Mesendoderm (in vitro differentiated cells): Measurements from ENCODE around the gene DGKB.

Source experiments
- DNase-seq: peaks from one replicate; pipeline ENCODE4 v3.0.0; 2013
- H2AK5ac ChIP-seq: 2 replicates; pipeline ENCODE4 v1.6.1; 2013; ENCODE audit warnings: low read length, inconsistent platforms
- H2BK120ac ChIP-seq: 2 replicates; pipeline ENCODE4 v1.6.1; 2013; ENCODE audit warnings: low read depth, mild to moderate bottlenecking, low read length, moderate library complexity, mixed read lengths
- H2BK15ac ChIP-seq: replicated peaks from 2 replicates; pipeline ENCODE4 v1.6.1; 2013; ENCODE audit warnings: low read depth, mild to moderate bottlenecking, moderate library complexity
- H2BK5ac ChIP-seq: 2 replicates; pipeline ENCODE4 v1.6.1; 2013; ENCODE audit warnings: low read length, inconsistent platforms
- H3K18ac ChIP-seq: 2 replicates; pipeline ENCODE4 v1.6.1; 2013; ENCODE audit warnings: mild to moderate bottlenecking, low read length, mixed read lengths
- H3K23ac ChIP-seq: one replicate; pipeline ENCODE4 v1.6.1; 2013; ENCODE audit warnings: low read length
- H3K27ac ChIP-seq: 2 replicates; pipeline ENCODE4 v1.5.1; 2013; ENCODE audit warnings: low read depth, mild to moderate bottlenecking, inconsistent platforms, low read length, moderate library complexity
- H3K27me3 ChIP-seq: 2 replicates; pipeline ENCODE4 v1.6.1; 2013; ENCODE audit warnings: low read length, control low read depth, mild to moderate bottlenecking, inconsistent platforms; ENCODE audit not compliant: insufficient read depth, poor library complexity
- H3K36me3 ChIP-seq: 2 replicates; pipeline ENCODE4 v1.6.1; 2013; ENCODE audit warnings: low read length, inconsistent platforms; ENCODE audit not compliant: control insufficient read depth, insufficient read depth
- H3K4ac ChIP-seq: one replicate; pipeline ENCODE4 v1.6.1; 2013; ENCODE audit warnings: low read depth, mild to moderate bottlenecking, low read length, moderate library complexity
- H3K4me1 ChIP-seq: 2 replicates; pipeline ENCODE4 v1.6.1; 2013; ENCODE audit warnings: low read depth, low read length, inconsistent platforms; ENCODE audit not compliant: control insufficient read depth
- H3K4me2 ChIP-seq: 2 replicates; pipeline ENCODE4 v1.6.1; 2013; ENCODE audit warnings: low read length
- H3K4me3 ChIP-seq: 2 replicates; pipeline ENCODE4 v1.5.1; 2013; ENCODE audit warnings: mild to moderate bottlenecking, low read length
- H3K56ac ChIP-seq: one replicate; pipeline ENCODE4 v1.6.1; 2013; ENCODE audit warnings: low read length
- H3K79me1 ChIP-seq: 2 replicates; pipeline ENCODE4 v1.6.1; 2013; ENCODE audit warnings: low read length, inconsistent platforms
- H3K79me2 ChIP-seq: 2 replicates; pipeline ENCODE4 v1.6.1; 2013; ENCODE audit warnings: mild to moderate bottlenecking, low read length; ENCODE audit not compliant: control insufficient read depth, insufficient read depth
- H3K9ac ChIP-seq: 2 replicates; pipeline ENCODE4 v1.6.1; 2013; ENCODE audit warnings: low read length, inconsistent platforms
- H4K5ac ChIP-seq: one replicate; pipeline ENCODE4 v1.6.1; 2013; ENCODE audit warnings: low read length
- H4K8ac ChIP-seq: one replicate; pipeline ENCODE4 v1.6.1; 2013; ENCODE audit warnings: low read depth, mild to moderate bottlenecking, control low read depth, low read length, moderate library complexity
- WGBS: extraction: QIAGEN DNeasy Blood & Tissue Kit; methylation state at CpG from one replicate; pipeline ENCODE4 v1.1.7; 2013; ENCODE audit warnings: low lambda C conversion rate, missing lambda C conversion rate; ENCODE audit not compliant: insufficient coverage; ENCODE audit errors: extremely low coverage; 5-methylcytosine and 5-hydroxymethylcytosine counted together

Gene DGKB

DNA sequence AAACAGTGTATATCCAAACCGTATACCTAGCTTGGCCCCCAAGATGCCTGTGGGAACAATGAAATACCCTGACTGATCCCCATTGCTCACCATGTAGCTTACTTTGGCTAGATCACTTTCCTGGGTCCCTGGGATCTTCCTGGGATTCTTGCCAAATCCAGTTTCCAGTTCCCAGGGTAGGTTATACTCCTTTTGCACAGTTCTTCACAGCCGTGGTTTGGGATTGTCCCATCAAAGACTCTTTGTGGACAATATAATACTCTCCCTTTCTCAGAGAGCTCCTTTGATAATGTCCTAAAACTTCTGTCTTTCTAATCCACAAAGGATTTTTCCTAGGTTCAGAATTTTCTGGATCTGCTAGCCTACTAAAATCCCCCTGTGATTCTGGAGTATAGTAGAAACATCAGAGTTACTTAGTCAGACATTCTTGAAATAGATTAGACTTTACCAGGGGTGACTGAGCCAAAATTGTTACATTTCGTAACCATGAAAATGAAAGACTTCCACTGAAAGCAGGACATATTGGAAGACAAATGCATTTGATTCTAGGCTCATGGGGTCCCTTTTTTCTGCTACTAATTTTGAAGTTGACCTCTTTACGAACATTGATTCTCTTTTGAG is 524.8 kb downstream of the DGKB start:
- Histone ChIP-seq H4K8ac (no peak overlapping the region), H3K4me3 (no peak overlapping the region), H2BK15ac (no peak overlapping the region), H4K5ac (no peak overlapping the region), H3K4me1 (no peaks in the 10 kb centered on the region), H3K36me3 (no peaks in the 10 kb centered on the region), H3K4ac (no peak overlapping the region), H3K9ac (no peak overlapping the region), H2AK5ac (no peak overlapping the region), H3K79me1 (no peaks in the 10 kb centered on the region), H3K18ac (no peak overlapping the region), H2BK120ac (no peak overlapping the region), H3K79me2 (no peaks in the 10 kb centered on the region), H3K23ac (no peak overlapping the region), H3K27me3 (no peaks in the 10 kb centered on the region), H3K4me2 (no peak overlapping the region), H3K27ac (no peak overlapping the region), H3K56ac (no peak overlapping the region), H2BK5ac (no peak overlapping the region)
- no CpG with 5 or more reads among the region's 4 CpGs for WGBS
- DNase-seq, result no peak

DNA sequence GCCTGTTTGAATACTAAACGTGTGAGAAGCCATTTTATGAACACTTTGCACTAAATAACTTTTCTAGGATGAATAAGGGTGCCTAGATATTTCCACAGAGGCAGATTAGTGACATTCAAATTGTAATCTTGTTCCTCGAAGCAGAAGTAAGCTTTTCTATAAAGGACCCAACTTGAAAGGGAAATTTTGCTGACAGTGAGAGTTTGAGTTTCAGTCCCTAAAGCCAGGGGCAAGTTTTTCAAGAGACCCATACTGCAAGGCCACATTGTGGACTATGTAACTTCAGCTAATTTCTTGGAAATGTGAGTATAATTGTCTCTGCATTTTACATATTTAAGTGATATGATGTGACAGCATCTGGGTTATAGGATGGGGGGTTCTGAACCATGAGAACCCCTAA is 525.8 kb downstream of the DGKB start:
- no peak overlapping the region for H3K4ac ChIP-seq
- H3K4me2 ChIP-seq, result no peak overlapping the region
- no peak overlapping the region for H3K18ac ChIP-seq
- peak overlapping the region; percentile 13 for H4K8ac ChIP-seq
- no peaks in the 10 kb centered on the region for H3K36me3 ChIP-seq
- no peaks in the 10 kb centered on the region for H3K27me3 ChIP-seq
- no peak overlapping the region for H2BK120ac ChIP-seq
- no peak overlapping the region for H3K23ac ChIP-seq
- H2BK5ac ChIP-seq, result no peak overlapping the region
- H3K27ac ChIP-seq, result no peak overlapping the region
- no peaks in the 10 kb centered on the region for H3K79me2 ChIP-seq
- H3K56ac ChIP-seq, result no peak overlapping the region
- H3K9ac ChIP-seq, result no peak overlapping the region
- H3K4me3 ChIP-seq, result no peak overlapping the region
- no peak overlapping the region for H2AK5ac ChIP-seq
- H4K5ac ChIP-seq, result no peak overlapping the region
- H2BK15ac ChIP-seq, result no peak overlapping the region
- no peaks in the 10 kb centered on the region for H3K4me1 ChIP-seq
- no peak for DNase-seq
- no peaks in the 10 kb centered on the region for H3K79me1 ChIP-seq
- WGBS, result no CpG with 5 or more reads among the region's 2 CpGs

DNA sequence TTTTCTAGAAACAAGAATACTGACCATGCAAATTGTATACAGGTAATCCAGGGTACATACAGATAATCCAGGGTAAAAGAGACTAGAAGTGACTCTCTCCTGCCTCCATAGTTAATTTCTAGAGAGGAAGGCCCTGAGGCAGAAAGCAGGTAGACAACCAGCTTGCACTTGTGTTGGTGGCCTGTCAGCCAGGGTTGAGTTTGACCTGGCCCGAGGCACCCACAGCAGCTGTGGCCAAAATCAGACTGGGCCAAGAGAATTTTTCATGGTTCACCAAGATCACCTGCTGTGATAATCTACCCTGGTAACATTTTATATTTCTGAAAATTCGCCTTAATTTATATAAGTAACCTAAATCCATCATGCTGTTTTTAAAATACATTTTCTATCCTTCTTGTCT is 526.6 kb downstream of the DGKB start:
- no peak overlapping the region for H3K4ac ChIP-seq

DNA sequence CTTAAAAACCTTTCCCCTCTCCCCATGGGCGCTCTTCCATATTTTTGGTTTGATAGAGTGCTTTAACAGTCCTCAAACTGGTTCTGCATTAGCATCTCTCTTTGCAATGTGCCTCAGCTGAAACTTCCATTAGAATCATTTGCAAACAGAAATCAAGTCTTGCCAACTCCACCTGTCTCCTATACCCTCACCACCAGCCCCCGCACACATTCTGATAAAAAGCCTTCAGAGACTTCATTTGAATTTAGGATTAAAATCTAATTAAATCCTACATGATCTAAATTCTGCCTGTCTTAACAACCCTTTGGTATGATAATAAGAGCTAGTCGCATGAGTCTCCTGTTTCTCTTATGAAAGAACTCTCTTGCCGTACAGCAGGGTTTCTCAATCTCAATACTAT is 528.2 kb downstream of the DGKB start:
- no CpG with 5 or more reads among the region's 4 CpGs for WGBS

More for the DNA sequence above, 526.6 kb downstream of the DGKB start:
- Histone ChIP-seq H3K4me2 (no peak overlapping the region), H3K4me1 (no peaks in the 10 kb centered on the region), H2BK15ac (no peak overlapping the region), H3K9ac (no peak overlapping the region), H3K79me1 (no peaks in the 10 kb centered on the region), H3K56ac (no peak overlapping the region), H3K36me3 (no peaks in the 10 kb centered on the region), H2AK5ac (no peak overlapping the region), H4K8ac (no peak overlapping the region), H3K4me3 (no peak overlapping the region), H2BK120ac (no peak overlapping the region), H3K79me2 (no peaks in the 10 kb centered on the region), H4K5ac (no peak overlapping the region), H3K27me3 (no peaks in the 10 kb centered on the region), H3K23ac (no peak overlapping the region), H2BK5ac (no peak overlapping the region), H3K27ac (no peak overlapping the region), H3K18ac (no peak overlapping the region)
- no peak for DNase-seq
- WGBS, result no CpG with 5 or more reads among the region's 2 CpGs

DNA sequence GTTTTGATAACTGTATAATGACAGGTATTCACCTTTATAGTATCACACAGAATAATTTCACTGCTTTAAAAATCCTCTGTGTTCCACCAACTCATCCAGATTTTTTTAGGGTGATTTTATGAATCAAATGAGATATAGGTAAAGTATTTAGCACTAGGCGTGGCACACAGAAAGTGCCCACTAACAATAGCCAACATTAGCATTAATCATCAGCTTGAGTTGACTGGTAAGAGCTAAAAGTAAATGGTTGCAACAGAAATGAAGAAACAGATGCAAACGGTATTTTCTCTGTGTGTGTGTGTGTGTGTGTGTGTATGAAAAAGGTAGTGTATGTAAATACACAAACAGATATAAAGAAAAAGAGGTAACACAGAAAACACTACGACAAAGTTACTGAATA is 534.3 kb downstream of the DGKB start:
- H4K5ac ChIP-seq, result no peak overlapping the region
- DNase-seq, result no peak
- H2BK5ac ChIP-seq, result no peak overlapping the region
- no peaks in the 10 kb centered on the region for H3K27me3 ChIP-seq
- no peak overlapping the region for H2BK15ac ChIP-seq
- no peaks in the 10 kb centered on the region for H3K79me1 ChIP-seq
- H4K8ac ChIP-seq, result no peak overlapping the region
- no peak overlapping the region for H2AK5ac ChIP-seq
- H3K4me2 ChIP-seq, result no peak overlapping the region
- H2BK120ac ChIP-seq, result no peak overlapping the region
- no peaks in the 10 kb centered on the region for H3K4me1 ChIP-seq
- no peak overlapping the region for H3K56ac ChIP-seq
- no peak overlapping the region for H3K4me3 ChIP-seq
- H3K79me2 ChIP-seq, result no peaks in the 10 kb centered on the region
- no peak overlapping the region for H3K27ac ChIP-seq
- H3K23ac ChIP-seq, result no peak overlapping the region
- no peak overlapping the region for H3K4ac ChIP-seq
- no CpG with 5 or more reads among the region's 3 CpGs for WGBS
- no peak overlapping the region for H3K18ac ChIP-seq
- no peak overlapping the region for H3K9ac ChIP-seq
- no peaks in the 10 kb centered on the region for H3K36me3 ChIP-seq

More for the DNA sequence above, 528.2 kb downstream of the DGKB start:
- Histone ChIP-seq H3K4me2 (no peak overlapping the region), H3K36me3 (no peaks in the 10 kb centered on the region), H2BK15ac (no peak overlapping the region), H2AK5ac (no peak overlapping the region), H3K23ac (no peak overlapping the region), H3K79me1 (no peaks in the 10 kb centered on the region), H3K9ac (no peak overlapping the region), H3K4ac (no peak overlapping the region), H2BK5ac (no peak overlapping the region), H3K27ac (no peak overlapping the region), H4K8ac (no peak overlapping the region), H2BK120ac (no peak overlapping the region), H3K4me3 (no peak overlapping the region), H4K5ac (no peak overlapping the region), H3K4me1 (no peaks in the 10 kb centered on the region), H3K56ac (no peak overlapping the region), H3K27me3 (no peaks in the 10 kb centered on the region), H3K18ac (no peak overlapping the region), H3K79me2 (no peaks in the 10 kb centered on the region)
- DNase-seq, result no peak

DNA sequence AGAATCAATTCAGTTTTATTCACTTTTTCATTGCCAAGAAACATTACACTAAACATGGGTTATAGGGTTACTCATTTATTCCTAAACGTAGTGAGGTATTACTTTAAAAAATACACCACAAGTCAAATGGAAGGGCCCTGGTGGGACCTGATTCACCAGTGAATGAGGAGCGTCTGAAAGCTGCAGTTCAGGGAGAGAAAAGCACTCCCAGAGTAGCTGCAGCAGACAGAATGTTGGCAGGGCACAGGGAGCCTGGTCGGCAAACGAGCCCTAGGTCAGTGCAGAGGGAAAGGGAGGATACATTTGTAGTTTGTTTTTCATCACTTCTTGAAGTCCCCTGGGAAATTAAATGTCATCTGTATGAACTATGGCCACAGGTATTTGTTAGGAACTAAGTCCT is 551.4 kb downstream of the DGKB start:
- H3K36me3 ChIP-seq, result no peaks in the 10 kb centered on the region
- WGBS, result no CpG with 5 or more reads among the region's 4 CpGs
- H3K4me1 ChIP-seq, result no peaks in the 10 kb centered on the region
- H3K79me1 ChIP-seq, result no peaks in the 10 kb centered on the region
- H3K4ac ChIP-seq, result no peak overlapping the region
- H4K8ac ChIP-seq, result no peak overlapping the region
- DNase-seq, result no peak
- H3K4me2 ChIP-seq, result no peak overlapping the region
- H3K23ac ChIP-seq, result no peak overlapping the region
- H2BK120ac ChIP-seq, result no peak overlapping the region
- no peak overlapping the region for H2AK5ac ChIP-seq
- H3K4me3 ChIP-seq, result no peak overlapping the region
- H4K5ac ChIP-seq, result no peak overlapping the region
- no peak overlapping the region for H2BK5ac ChIP-seq
- no peak overlapping the region for H3K27ac ChIP-seq
- no peak overlapping the region for H3K56ac ChIP-seq
- no peak overlapping the region for H2BK15ac ChIP-seq
- H3K79me2 ChIP-seq, result no peaks in the 10 kb centered on the region
- H3K18ac ChIP-seq, result no peak overlapping the region
- H3K27me3 ChIP-seq, result no peaks in the 10 kb centered on the region
- H3K9ac ChIP-seq, result no peak overlapping the region
